ENCODE results near the gene DNM3. TPM values are rescaled to one million over a fixed set of nuclear protein-coding genes. Genes with fewer than 3 reads are reported as not detected.

Gene DNM3
- total and polyA plus RNA-seq, 2 experiments from 2014 or later: 5.2 to 12.2 TPM

DNA sequence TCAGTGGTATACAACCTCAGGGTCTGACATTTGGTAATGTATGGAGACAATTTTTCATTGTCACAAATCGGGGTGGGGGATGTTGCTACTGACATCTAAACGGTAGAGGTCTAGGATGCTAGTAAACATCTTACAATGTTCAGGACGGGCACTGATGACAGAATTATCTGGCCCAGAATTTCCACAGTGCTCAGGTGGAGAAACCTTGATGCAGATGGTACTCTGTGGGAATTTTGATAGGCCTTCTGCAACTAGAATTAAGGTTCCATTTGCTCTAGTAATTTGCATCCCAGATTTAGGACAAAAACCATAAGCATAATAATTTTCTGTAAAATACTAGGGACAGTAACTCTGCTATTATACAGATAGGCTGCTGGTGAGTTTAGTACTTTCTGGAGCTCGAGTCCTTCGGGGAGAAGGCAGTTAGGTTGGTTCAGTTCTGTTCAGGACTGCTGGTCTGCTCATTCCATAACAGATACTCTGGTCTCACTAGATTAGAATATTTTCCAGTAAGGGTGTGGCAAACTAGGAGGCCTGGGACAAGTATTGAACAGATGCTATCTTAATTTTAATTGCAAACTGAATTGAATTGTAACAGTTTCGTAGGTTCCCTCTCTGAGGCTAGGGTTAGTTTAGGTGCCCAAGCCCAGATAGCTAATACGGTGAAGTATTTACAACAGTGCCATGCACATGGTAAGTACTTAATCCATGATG is 48.5 kb upstream of the DNM3 start:
- H3K79me2 ChIP-seq (replicated peaks; ENCODE audit: insufficient read depth): peaks cover 20% of the 10 kb centered on the region; the same call in 1 of the 2 replicates
- no peaks in the 10 kb centered on the region for H3K27me3 ChIP-seq (ENCODE audit: insufficient read depth)
- Mint-ChIP-seq H3K27me3 (ENCODE audit: insufficient read depth, low read depth, poor library complexity) (no peaks in the 10 kb centered on the region), H3K27ac (no peak overlapping the region), H3K4me3 (no peak overlapping the region), H3K9me3 (no peaks in the 10 kb centered on the region), H3K36me3 (ENCODE audit: low read depth) (peaks cover 89% of the 10 kb centered on the region), H3K4me1 (no peaks in the 10 kb centered on the region)
- TF ChIP-seq, protein P1, sequence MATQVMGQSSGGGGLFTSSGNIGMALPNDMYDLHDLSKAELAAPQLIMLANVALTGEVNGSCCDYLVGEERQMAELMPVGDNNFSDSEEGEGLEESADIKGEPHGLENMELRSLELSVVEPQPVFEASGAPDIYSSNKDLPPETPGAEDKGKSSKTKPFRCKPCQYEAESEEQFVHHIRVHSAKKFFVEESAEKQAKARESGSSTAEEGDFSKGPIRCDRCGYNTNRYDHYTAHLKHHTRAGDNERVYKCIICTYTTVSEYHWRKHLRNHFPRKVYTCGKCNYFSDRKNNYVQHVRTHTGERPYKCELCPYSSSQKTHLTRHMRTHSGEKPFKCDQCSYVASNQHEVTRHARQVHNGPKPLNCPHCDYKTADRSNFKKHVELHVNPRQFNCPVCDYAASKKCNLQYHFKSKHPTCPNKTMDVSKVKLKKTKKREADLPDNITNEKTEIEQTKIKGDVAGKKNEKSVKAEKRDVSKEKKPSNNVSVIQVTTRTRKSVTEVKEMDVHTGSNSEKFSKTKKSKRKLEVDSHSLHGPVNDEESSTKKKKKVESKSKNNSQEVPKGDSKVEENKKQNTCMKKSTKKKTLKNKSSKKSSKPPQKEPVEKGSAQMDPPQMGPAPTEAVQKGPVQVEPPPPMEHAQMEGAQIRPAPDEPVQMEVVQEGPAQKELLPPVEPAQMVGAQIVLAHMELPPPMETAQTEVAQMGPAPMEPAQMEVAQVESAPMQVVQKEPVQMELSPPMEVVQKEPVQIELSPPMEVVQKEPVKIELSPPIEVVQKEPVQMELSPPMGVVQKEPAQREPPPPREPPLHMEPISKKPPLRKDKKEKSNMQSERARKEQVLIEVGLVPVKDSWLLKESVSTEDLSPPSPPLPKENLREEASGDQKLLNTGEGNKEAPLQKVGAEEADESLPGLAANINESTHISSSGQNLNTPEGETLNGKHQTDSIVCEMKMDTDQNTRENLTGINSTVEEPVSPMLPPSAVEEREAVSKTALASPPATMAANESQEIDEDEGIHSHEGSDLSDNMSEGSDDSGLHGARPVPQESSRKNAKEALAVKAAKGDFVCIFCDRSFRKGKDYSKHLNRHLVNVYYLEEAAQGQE (IDR thresholded peaks at IDR 0.05; ENCODE audit: unreplicated experiment): no peak
- H3K4me3 ChIP-seq: no peak overlapping the region
- H3F3A ChIP-seq (replicated peaks; ENCODE audit: low read depth): no peaks in the 10 kb centered on the region
- DNase-seq (ENCODE audit: low spot score) (no peak), ATAC-seq (no peak)
- H3K9me2 ChIP-seq (ENCODE audit: insufficient read depth): no peaks in the 10 kb centered on the region
- peaks cover 70% of the 10 kb centered on the region for H3K36me3 ChIP-seq (ENCODE audit: insufficient read depth)
- no peaks in the 10 kb centered on the region for H3K4me1 ChIP-seq (ENCODE audit: insufficient read depth)
- H2AFZ ChIP-seq: no peak overlapping the region
- no peak overlapping the region for H3K4me2 ChIP-seq
- peaks cover 7% of the 10 kb centered on the region for H4K20me1 ChIP-seq (replicated peaks; ENCODE audit: insufficient read depth)
- no peak overlapping the region for H3K27ac ChIP-seq (ENCODE audit: low read depth)

DNA sequence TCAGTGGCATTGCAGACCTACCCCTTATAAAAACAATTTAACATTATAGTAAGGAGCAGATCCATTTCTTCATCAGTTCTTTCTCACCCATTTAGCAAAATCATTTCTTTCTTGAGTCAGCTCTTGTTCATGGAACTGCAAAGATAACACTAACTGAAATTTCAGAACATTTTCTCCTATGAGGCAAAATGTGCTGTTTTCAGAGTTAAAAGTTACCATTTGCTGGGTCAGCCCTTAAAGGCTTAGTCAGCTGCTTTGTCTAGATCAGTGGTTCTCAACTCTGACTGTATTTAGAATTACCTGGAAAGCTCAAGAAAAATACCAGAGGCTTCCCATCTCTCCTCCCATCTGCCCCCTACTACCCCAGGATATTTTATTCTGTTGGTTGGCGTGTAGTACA is 47.7 kb upstream of the DNM3 start:
- Histone ChIP-seq H3K4me1 (ENCODE audit: insufficient read depth) (no peaks in the 10 kb centered on the region), H3K36me3 (ENCODE audit: insufficient read depth) (peaks cover 64% of the 10 kb centered on the region), H2AFZ (no peak overlapping the region), H3K27me3 (ENCODE audit: insufficient read depth) (no peaks in the 10 kb centered on the region), H3K79me2 (replicated peaks; ENCODE audit: insufficient read depth) (peaks cover 20% of the 10 kb centered on the region; the same call in 1 of the 2 replicates), H3K4me2 (no peak overlapping the region), H3F3A (replicated peaks; ENCODE audit: low read depth) (no peaks in the 10 kb centered on the region), H4K20me1 (replicated peaks; ENCODE audit: insufficient read depth) (peaks cover 6% of the 10 kb centered on the region), H3K4me3 (no peak overlapping the region), H3K9me2 (ENCODE audit: insufficient read depth) (no peaks in the 10 kb centered on the region), H3K27ac (ENCODE audit: low read depth) (no peak overlapping the region)
- H3K27ac Mint-ChIP-seq: no peak overlapping the region
- H3K4me1 Mint-ChIP-seq: peaks cover 3% of the 10 kb centered on the region; the same call in 1 of the 3 replicates
- H3K27me3 Mint-ChIP-seq (ENCODE audit: insufficient read depth, low read depth, poor library complexity): no peaks in the 10 kb centered on the region
- H3K9me3 Mint-ChIP-seq: no peaks in the 10 kb centered on the region
- DNase-seq (ENCODE audit: low spot score): no peak
- TF ChIP-seq NANOG (IDR thresholded peaks at IDR 0.05; ENCODE audit: borderline replicate concordance) (no peak), STAT1 (IDR thresholded peaks at IDR 0.05; ENCODE audit: unreplicated experiment) (no peak), POLR2AphosphoS5 (IDR thresholded peaks at IDR 0.05; ENCODE audit: low read depth) (no peak)
- TF ChIP-seq, protein P2, sequence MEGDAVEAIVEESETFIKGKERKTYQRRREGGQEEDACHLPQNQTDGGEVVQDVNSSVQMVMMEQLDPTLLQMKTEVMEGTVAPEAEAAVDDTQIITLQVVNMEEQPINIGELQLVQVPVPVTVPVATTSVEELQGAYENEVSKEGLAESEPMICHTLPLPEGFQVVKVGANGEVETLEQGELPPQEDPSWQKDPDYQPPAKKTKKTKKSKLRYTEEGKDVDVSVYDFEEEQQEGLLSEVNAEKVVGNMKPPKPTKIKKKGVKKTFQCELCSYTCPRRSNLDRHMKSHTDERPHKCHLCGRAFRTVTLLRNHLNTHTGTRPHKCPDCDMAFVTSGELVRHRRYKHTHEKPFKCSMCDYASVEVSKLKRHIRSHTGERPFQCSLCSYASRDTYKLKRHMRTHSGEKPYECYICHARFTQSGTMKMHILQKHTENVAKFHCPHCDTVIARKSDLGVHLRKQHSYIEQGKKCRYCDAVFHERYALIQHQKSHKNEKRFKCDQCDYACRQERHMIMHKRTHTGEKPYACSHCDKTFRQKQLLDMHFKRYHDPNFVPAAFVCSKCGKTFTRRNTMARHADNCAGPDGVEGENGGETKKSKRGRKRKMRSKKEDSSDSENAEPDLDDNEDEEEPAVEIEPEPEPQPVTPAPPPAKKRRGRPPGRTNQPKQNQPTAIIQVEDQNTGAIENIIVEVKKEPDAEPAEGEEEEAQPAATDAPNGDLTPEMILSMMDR (conservative IDR thresholded peaks at IDR 0.05; ENCODE audit: low read depth in 2 of 2): no peak
- ATAC-seq: no peak
- peaks cover 84% of the 10 kb centered on the region for H3K36me3 Mint-ChIP-seq (ENCODE audit: low read depth)
- H3K4me3 Mint-ChIP-seq: no peak overlapping the region
